HG03097 (cell line): Measurements from ENCODE around the gene LIPE.

ENCODE experiments used
- ATAC-seq: cut with Tn5 transposase; IDR thresholded peaks from one replicate; pipeline ENCODE4 v1.9.1; 2021; ENCODE audit not compliant: unreplicated experiment, low FRiP score

LIPE gene

GRCh38 chr19:42357290-42357689, 69.9 kb downstream of the LIPE start:
- no peak for ATAC-seq

GRCh38 chr19:42356686-42357085, 70.5 kb downstream of the LIPE start:
- no peak for ATAC-seq

GRCh38 chr19:42355896-42356295, 71.3 kb downstream of the LIPE start:
- ATAC-seq, result no peak

DNA sequence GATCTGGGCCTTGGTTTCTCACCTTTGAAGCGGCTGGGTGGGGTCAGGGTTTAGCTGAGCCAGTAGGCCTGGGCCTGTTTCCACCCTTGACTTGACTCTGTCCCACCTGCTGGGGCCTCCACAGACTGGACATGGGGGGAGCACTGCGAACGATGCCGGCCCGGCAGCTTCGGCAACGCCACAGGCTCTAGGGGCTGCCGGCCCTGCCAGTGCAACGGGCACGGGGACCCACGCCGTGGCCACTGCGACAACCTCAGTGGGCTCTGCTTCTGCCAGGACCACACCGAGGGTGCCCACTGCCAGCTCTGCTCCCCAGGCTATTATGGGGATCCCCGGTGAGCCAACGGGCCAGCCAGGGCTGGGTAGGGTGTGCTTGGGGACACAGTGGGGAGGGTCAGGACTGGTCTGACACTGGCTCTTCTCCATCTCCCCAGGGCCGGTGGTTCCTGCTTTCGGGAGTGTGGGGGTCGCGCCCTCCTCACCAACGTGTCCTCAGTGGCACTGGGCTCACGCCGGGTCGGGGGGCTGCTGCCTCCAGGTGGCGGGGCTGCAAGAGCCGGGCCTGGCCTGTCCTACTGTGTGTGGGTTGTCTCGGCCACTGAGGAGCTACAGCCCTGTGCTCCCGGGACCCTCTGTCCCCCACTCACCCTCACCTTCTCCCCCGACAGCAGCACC, 73.7 kb downstream of the LIPE start:
- no peak for ATAC-seq

GRCh38 chr19:42352301-42353259, 74.6 kb downstream of the LIPE start:
- ATAC-seq, result no peak
